ENCODE data around the gene SLC25A22. TPM values are rescaled to one million over a fixed set of nuclear protein-coding genes. Genes with fewer than 3 reads are reported as not detected.
A peak's percentile ranks its signal among the peaks of the same experiment; 100 is the strongest.

The SLC25A22 gene
- total and polyA plus RNA-seq, 9 of the 15 experiments (the other 6 are each of a cell fraction or from before 2014, with no cell fraction given): 0.41 to 55.4 (median 11.4) TPM

DNA sequence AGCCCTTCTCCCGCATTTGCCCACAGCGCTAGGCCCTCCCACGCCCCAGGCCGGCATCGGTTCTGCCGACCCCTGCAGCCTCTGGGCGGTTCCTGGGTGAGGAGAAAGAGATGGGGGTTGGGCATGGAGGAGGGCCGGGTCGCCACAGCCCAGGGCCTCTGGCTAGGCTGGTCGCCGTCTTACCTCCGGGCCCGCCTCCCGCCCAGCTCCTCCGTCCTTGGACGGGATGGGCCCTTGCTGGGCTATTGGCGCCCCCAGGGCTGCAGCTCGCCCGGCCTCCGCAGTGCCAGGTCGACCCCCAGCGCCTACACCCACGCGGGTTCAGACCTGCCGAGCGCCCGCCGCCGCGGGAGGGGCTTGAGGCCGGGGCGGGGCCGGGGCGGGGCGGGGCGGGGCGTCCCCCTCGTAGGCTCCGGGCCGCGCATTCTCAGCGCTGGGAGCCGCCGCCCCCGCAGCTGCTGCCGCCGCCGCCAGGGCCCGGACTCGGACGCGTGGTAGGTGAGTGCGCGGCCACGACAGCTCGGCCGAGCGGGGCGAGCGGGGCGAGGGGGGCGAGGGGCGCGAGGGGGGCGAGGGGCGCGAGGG lies 34.5 kb upstream of the SLC25A22 start, which contains the start of gene CD151 (continued):
- peak; percentile 52 for TF ChIP-seq SUPT5H (IDR thresholded peaks at IDR 0.05)
- TF ChIP-seq PTTG1 (tag; IDR thresholded peaks at IDR 0.05; ENCODE audit: low read depth): no peak

DNA sequence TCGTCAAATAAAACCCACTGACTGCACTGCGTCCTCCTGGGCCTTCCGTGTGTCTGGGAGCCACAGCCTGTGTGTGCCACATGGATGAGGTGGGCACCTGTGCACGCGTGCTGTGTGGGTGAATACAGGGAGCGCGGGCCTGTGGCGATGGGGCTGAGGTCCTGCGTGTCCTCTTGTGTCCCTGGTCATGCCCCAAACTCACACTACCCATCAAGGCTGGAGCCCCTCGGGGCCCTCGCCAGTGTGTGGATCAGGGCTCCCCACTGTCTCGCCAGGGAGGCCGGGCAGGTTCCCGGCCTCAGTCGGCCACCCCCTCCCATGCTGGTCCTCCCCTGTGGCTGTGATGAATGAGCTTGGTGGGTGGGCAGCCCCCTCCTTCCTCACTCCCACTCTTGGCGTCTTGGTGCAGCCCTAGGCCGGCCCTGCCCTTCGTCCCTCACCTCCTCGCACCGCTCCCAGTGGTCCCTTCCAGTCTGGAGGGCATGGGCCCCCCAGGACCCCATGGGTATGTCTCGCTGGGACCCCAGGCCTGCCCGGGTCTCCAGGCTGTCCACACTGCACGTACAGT lies 34.0 kb upstream of the SLC25A22 start:
- intact Hi-C loops (cut with micrococcal nuclease): loop anchor here (2.0 kb wide), 1 partner anchor 27 kb away; the partner anchor contains the start of gene PIDD1
- in situ Hi-C loops (cut with MboI): no loop called here
- Histone ChIP-seq H3K4me2 (ENCODE audit: insufficient read depth, low read length) (peak overlapping the region; percentile 77), H3K79me2 (ENCODE audit: control insufficient read depth, insufficient read depth, low read length) (peaks cover 47% of the 10 kb centered on the region), H3K9me1 (ENCODE audit: control insufficient read depth, insufficient read depth, low read length) (peaks cover 5% of the 10 kb centered on the region), H4K20me1 (replicated peaks; ENCODE audit: control insufficient read depth, insufficient read depth, low read length) (peaks cover 7% of the 10 kb centered on the region), H3K27me3 (ENCODE audit: control insufficient read depth in 2 of 2, insufficient read depth in 2 of 2, low read length in 2 of 2) (no peaks in the 10 kb centered on the region), H2AFZ (ENCODE audit: low read depth, low read length) (peak overlapping the region; percentile 95), H3K4me1 (replicated peaks in 1 of 2; ENCODE audit: control insufficient read depth in 2 of 2, insufficient read depth in 2 of 2, low read length in 2 of 2) (peaks cover 20 to 91% of the 10 kb centered on the region in 2 experiments), H3K4me3 (peak overlapping the region; percentile 87), H3K36me3 (ENCODE audit: control insufficient read depth, insufficient read depth, low read length) (peaks cover 28% of the 10 kb centered on the region; the same call in 1 of the 3 replicates), H3K27ac (ENCODE audit: extremely low read depth, low read depth, low read length) (peak overlapping the region; percentile 94), H3K9ac (ENCODE audit: insufficient read depth in 1 of 2, low read depth in 2 of 2, low read length in 2 of 2) (peak overlapping the region; percentile 66 to 96), H3K9me3 (replicated peaks; ENCODE audit: control insufficient read depth, insufficient read depth, low read depth, low read length) (no peaks in the 10 kb centered on the region)
- ATAC-seq (no peak), DNase-seq (ENCODE audit: extremely low read depth in 1 of 4, low spot score in 3 of 4) (no peak), FAIRE-seq (no peak)
- WGBS (ENCODE audit: insufficient coverage, low coverage, missing lambda C conversion rate): 40% methylated on average over 15 of the region's 23 CpGs
- BruUV-seq (replicated peaks): TSS peak; percentile 77
- TF ChIP-seq, protein P1, sequence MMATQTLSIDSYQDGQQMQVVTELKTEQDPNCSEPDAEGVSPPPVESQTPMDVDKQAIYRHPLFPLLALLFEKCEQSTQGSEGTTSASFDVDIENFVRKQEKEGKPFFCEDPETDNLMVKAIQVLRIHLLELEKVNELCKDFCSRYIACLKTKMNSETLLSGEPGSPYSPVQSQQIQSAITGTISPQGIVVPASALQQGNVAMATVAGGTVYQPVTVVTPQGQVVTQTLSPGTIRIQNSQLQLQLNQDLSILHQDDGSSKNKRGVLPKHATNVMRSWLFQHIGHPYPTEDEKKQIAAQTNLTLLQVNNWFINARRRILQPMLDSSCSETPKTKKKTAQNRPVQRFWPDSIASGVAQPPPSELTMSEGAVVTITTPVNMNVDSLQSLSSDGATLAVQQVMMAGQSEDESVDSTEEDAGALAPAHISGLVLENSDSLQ (IDR thresholded peaks at IDR 0.05): peak; percentile 24; the same call in 1 of the 2 replicates
- TF ChIP-seq RBM22 (IDR thresholded peaks at IDR 0.05; ENCODE audit: low read depth, low read length, poor library complexity, severe bottlenecking) (peak; percentile 41), HDGF (IDR thresholded peaks at IDR 0.05) (0 out of 2 replicates have a peak, but pooled peaks have one; percentile 69), TOE1 (IDR thresholded peaks at IDR 0.05; ENCODE audit: borderline replicate concordance) (no peak), TOE1 (CRISPR knock-in tag; IDR thresholded peaks at IDR 0.05; ENCODE audit: borderline replicate concordance, low read depth) (no peak), ATF1 (CRISPR knock-in tag; IDR thresholded peaks at IDR 0.05) (0 out of 2 replicates have a peak, but pooled peaks have one; percentile 1), ATF1 (tag; IDR thresholded peaks at IDR 0.05) (no peak), TAF1 (IDR thresholded peaks at IDR 0.05; ENCODE audit: control insufficient read depth, extremely low read depth, insufficient read depth, low read length, severe bottlenecking) (peak; percentile 1), KDM5B (IDR thresholded peaks at IDR 0.05; ENCODE audit: insufficient replicate concordance, low read depth, low read length) (peak; percentile 29), RBFOX2 (IDR thresholded peaks at IDR 0.05; ENCODE audit: low read depth, low read length) (peak; percentile 1; the same call in 1 of the 2 replicates), RBM15 (IDR thresholded peaks at IDR 0.05; ENCODE audit: insufficient read depth, low read length) (no peak), KAT7 (CRISPR knock-in tag; IDR thresholded peaks at IDR 0.05; ENCODE audit: borderline replicate concordance) (no peak)
- TF ChIP-seq, protein P2, sequence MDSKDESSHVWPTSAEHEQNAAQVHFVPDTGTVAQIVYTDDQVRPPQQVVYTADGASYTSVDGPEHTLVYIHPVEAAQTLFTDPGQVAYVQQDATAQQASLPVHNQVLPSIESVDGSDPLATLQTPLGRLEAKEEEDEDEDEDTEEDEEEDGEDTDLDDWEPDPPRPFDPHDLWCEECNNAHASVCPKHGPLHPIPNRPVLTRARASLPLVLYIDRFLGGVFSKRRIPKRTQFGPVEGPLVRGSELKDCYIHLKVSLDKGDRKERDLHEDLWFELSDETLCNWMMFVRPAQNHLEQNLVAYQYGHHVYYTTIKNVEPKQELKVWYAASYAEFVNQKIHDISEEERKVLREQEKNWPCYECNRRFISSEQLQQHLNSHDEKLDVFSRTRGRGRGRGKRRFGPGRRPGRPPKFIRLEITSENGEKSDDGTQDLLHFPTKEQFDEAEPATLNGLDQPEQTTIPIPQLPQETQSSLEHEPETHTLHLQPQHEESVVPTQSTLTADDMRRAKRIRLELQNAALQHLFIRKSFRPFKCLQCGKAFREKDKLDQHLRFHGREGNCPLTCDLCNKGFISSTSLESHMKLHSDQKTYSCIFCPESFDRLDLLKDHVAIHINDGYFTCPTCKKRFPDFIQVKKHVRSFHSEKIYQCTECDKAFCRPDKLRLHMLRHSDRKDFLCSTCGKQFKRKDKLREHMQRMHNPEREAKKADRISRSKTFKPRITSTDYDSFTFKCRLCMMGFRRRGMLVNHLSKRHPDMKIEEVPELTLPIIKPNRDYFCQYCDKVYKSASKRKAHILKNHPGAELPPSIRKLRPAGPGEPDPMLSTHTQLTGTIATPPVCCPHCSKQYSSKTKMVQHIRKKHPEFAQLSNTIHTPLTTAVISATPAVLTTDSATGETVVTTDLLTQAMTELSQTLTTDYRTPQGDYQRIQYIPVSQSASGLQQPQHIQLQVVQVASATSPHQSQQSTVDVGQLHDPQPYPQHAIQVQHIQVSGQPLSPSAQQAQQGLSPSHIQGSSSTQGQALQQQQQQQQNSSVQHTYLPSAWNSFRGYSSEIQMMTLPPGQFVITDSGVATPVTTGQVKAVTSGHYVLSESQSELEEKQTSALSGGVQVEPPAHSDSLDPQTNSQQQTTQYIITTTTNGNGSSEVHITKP (IDR thresholded peaks at IDR 0.05; ENCODE audit: partially characterized antibody): peak; percentile 76
- ChIA-PET CTCF (ENCODE audit: low intra/inter-chr PET ratio) (no interaction called here), POLR2A (interaction anchor here (0.7 to 2.3 kb wide), 5 partner anchors 8 to 33 kb away, joined by 3 to 11 read pairs (median 5); partner anchors contain the start of gene PNPLA2)

All from K562 (cell line).